HL-60/S4 treated with retinoic acid at 250 ng/mL for 4 days and 3 days (cell line): ENCODE results near the gene WIZ.

Source experiments
- in situ Hi-C: fragments of 300-500 bp; cut with MboI; formaldehyde crosslinking; loops from 2 replicates; pipeline ENCODE4 v1.7.0; 2022; ENCODE audit warnings: low sequenced_read_pairs

Gene WIZ

GRCh38 chr19:15430526-15431120 lies 19.1 kb downstream of the WIZ start:
- in situ Hi-C loops: no loop called here

- in situ Hi-C loops: no loop called here
Measured at GRCh38 chr19:15429825-15430467, 19.8 kb downstream of the WIZ start.

GRCh38 chr19:15428956-15429824 lies 20.6 kb downstream of the WIZ start:
- in situ Hi-C loops: no loop called here

GRCh38 chr19:15427991-15428471 lies 21.7 kb downstream of the WIZ start:
- in situ Hi-C loops: no loop called here

- in situ Hi-C loops: no loop called here
Measured at GRCh38 chr19:15427350-15427700, 22.4 kb downstream of the WIZ start.

GRCh38 chr19:15426485-15427349 lies 23.0 kb downstream of the WIZ start:
- in situ Hi-C loops: no loop called here

- in situ Hi-C loops: no loop called here
Measured at GRCh38 chr19:15425321-15425950, 24.3 kb downstream of the WIZ start.

GRCh38 chr19:15424692-15425272 lies 25.0 kb downstream of the WIZ start:
- in situ Hi-C loops: no loop called here

GRCh38 chr19:15424121-15424520 lies 25.6 kb downstream of the WIZ start:
- in situ Hi-C loops: no loop called here

- in situ Hi-C loops: no loop called here
Measured at GRCh38 chr19:15423130-15423529, 26.6 kb downstream of the WIZ start.

- in situ Hi-C loops: no loop called here
Measured at GRCh38 chr19:15422296-15423075, 27.3 kb downstream of the WIZ start.

- in situ Hi-C loops: no loop called here
Measured at GRCh38 chr19:15421721-15422260, 28.0 kb downstream of the WIZ start.

- in situ Hi-C loops: no loop called here
Measured at GRCh38 chr19:15421136-15421695, 28.5 kb downstream of the WIZ start.

GRCh38 chr19:15419413-15420025 lies 30.2 kb downstream of the WIZ start:
- in situ Hi-C loops: no loop called here

GRCh38 chr19:15418579-15419412 lies 31.0 kb downstream of the WIZ start, which contains the start of gene AKAP8L:
Gene AKAP8L (minus strand): TSS chr19:15418988. CDS start chr19:15418923, 65 bp downstream.
- in situ Hi-C loops: no loop called here

GRCh38 chr19:15418231-15418578 lies 31.6 kb downstream of the WIZ start:
- in situ Hi-C loops: no loop called here

GRCh38 chr19:15417699-15418098 lies 32.1 kb downstream of the WIZ start:
- in situ Hi-C loops: no loop called here
